GM18520 (cell line): ENCODE results near the gene ERC1.

Source experiments
- ATAC-seq: cut with Tn5 transposase; IDR thresholded peaks from one replicate; pipeline ENCODE4 v1.9.1; 2021; ENCODE audit not compliant: unreplicated experiment

Gene ERC1

DNA sequence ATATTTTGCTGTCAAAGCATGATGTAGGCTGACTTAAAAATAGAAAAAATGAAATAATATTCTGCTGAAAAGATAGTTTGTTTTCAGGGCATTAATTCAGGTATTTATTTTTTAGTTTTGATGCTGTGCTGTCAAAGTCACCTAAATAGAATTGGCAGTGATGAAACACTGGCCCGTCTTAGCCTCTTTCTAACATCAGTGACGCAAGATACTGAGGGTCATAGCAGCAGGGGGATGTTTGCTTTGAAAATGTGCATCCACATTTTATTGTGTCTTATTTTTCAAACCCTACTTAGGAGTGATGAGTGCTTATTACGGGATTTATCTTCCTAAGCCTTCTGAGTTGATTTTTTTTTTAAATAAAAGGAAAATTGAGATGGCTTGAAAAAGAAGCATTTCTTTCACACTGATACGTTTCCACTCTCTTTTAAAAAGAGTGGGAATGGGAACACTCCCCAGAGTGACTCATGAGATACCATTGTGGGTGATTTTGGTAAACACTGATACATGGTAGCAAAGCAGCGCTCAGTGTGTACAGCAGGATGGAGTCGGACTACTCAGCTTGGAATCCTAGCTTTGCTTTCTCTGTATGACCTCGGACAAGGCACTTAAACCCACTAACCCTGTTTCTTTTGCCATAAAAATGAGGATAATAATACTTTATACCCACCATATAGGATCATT is 290.8 kb downstream of the ERC1 start:
- ATAC-seq, result no peak

GRCh38 chr12:1282670-1283315 is 291.8 kb downstream of the ERC1 start:
- no peak for ATAC-seq

GRCh38 chr12:1283316-1283715 is 292.3 kb downstream of the ERC1 start:
- no peak for ATAC-seq

DNA sequence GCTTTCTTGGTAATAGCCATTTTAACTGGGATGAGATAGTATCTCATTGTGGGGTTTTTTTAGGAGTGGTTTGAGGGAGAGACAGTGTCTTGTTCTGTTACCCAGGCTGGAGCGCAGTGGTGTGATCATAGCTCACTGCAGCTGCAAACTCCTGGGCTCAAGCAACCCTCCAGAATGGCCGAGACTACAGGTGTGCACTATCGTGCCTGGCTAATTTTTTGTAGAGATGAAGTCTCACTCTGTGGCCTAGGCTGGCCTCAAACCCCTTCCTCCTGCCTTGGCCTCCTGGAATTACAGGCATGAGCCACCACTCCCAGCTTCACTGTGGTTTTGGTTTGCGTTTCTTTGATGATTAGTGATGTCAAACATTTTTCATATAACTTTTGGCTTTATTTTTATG is 293.6 kb downstream of the ERC1 start:
- ATAC-seq, result no peak

- ATAC-seq, result no peak
These were observed 296.5 kb downstream of the ERC1 start for GRCh38 chr12:1287446-1287975.

DNA sequence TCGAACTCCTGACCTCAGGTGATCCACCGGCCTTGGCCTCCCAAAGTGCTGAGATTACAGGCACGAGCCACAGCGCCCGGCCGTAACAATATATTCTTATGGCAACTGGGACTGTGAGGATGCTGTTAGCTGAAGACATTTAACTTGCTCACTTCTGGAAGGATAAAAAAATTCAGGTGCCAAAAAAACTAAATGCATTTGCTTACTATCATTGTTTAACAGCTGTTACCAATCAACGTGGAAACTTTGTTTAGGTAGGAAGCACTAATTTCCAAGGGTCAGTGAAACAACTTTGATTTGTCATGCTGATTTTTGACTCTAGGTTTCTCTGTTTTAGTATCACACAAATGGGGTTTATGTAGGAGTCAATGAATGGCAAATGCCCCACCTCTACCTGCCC is 297.3 kb downstream of the ERC1 start:
- no peak for ATAC-seq

DNA sequence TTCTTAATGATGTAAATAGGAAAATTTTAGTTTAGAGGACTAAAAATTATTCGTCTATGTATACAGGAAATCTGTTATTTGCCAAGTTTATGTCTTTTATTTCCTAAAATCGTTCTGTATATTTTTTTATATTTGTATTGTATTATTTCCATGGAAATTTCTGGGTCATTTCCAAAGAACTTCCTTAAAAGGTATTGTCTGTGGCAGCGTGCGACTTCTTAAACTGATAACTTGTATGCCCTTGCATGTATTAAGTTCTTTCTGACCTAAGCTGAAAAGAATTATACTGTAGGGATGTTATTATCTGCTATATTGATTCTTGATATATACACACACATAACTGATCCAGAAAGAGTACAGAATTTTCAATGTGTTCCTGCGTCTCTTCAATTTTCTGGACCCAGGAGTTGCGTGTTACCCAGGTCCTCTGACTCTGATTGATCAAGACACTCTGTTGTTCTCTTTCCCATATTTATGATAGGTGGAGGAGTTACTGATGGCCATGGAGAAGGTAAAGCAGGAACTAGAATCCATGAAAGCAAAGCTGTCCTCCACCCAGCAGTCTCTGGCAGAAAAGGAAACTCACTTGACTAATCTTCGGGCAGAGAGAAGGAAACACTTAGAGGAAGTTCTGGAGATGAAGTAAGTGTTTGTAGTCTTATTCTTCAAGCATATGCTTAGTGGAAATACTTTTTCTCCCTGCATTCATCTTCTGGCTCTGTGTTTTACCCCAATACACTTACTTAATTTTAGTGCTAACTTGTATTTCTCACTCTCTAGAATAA is 298.5 kb downstream of the ERC1 start:
- no peak for ATAC-seq

GRCh38 chr12:1290716-1291115 is 299.7 kb downstream of the ERC1 start:
- ATAC-seq, result no peak

GRCh38 chr12:1291601-1292332 is 300.7 kb downstream of the ERC1 start:
- ATAC-seq, result no peak

DNA sequence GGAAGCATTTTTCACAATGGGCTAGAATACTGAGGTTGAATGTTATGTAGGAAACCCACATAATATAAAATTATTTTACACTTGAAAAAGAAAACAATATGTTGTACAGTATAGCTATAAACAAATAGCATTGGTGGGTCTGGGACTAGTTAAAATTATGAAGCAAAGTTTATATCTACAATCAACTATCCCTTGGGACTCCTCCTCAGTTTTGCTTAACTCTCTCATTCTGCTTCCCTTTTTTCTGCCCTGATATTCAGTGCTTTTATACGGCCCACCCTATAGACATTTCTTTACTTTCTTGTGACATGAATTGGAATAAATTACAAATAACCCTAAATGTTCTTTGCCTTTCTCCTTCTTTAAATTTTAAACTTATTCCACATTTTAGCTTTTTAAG is 302.9 kb downstream of the ERC1 start:
- ATAC-seq, result no peak

DNA sequence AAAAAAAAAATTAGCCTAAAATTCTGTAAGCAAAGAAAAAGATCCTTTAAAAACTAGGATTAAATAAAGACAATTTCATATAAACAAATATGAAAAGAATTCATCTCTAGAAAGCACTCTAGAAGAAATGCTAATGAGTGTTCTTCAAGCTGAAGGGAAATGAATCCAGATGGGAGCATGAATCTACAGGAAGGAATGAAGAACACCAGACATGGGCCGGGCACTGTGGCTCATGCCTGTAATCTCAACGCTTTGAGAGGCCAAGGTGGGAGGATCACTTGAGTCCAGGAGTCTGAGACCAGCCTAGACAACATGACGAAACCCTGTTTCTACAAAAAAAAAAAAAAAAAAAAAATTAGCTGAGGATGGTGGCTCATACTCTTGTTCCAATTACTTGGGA is 306.2 kb downstream of the ERC1 start:
- ATAC-seq, result no peak

DNA sequence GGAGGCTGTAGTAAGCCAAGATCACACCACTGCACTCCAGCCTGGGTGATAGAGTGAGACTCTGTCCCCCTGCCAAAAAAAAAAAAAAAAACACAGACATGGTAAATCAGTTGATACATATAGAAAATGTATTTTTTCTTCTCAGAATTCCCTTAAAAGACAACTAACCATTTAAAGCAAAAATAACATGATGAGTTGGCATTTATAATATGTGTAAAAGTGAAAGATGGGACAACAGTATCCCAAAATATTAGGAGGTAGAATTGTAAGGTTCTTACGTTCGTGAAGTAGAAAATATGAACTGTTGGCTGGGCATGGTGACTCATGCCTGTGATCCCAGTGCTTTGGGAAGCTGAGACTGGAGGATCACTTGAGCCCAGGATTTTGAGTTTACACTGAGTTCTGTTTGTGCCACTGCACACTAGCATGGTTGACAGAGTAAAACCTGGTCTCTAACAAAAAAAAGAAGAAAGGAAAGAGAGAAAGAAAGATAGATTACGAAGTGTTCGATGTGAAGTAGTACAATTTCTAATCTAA is 306.7 kb downstream of the ERC1 start:
- ATAC-seq, result no peak

DNA sequence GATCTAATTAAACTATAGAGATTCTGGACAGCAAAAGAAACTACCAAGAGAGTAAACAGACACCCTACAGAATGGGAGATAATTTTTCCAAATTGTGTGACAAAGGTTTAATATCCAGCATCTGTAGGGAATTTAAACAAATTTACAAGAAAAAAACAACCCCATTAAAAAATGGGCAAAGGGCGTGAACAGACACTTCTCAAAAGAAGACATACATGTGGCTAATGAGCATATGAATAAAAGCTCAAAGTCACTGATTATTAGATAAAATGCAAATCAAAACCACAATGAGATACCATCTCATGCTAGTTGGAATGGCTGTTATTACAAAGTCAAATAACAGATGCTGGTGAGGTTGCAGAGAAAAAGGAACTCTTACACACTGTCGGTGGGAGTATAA is 309.4 kb downstream of the ERC1 start:
- no peak for ATAC-seq

GRCh38 chr12:1302201-1302870 is 311.3 kb downstream of the ERC1 start:
- ATAC-seq, result no peak

DNA sequence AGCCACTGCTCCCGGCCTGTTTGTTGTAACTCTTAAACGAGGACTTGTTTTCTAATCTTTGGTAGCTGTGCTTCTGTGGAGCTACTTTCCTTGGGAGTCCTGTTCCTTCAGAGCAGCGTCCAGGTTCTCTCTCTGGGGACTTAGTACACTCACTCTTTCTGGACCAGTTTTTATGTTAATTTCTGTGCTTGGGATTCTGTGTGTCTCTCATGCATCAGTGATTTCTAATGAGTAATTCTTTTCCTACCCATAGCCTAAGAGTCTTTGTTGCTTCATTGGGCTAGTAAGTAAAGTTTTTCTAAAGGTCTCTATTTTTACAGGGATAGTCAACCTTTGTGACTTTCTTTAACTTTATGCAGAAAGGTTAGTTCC is 314.0 kb downstream of the ERC1 start:
- no peak for ATAC-seq

DNA sequence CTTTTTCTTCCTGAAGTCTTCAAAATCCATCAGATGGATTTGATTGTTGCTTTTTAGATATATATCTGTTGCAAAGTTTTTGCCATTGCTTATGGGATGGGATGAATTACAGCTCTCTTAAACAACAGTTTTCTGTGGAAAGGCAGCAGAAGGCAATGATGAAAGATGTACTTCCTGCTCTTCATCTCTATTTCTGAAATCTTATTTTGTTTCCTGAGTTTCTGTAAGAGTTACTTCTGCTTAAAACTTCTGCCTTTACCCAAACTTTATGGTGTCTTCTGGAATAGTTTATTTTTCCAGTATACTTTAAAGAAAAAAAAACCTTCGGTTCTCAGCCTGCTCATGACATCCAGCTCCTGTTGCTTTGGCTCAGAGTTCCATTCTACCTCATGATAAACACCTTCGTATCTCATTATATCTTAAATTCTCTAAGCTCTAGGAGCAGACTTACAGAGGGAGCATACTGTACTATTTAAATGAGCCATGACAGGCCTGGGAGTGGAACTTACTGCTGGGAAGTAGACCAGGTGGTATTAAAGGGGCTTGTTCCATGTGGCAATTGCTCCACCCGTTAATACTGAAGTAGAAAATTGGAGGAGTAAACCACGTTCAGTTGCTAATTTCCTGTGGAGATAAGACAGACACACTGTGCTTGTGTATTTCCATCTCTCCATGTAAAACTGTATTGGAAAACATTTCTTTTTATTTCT is 314.9 kb downstream of the ERC1 start:
- ATAC-seq, result no peak

- no peak for ATAC-seq
These were observed 315.8 kb downstream of the ERC1 start for GRCh38 chr12:1306817-1307216.

DNA sequence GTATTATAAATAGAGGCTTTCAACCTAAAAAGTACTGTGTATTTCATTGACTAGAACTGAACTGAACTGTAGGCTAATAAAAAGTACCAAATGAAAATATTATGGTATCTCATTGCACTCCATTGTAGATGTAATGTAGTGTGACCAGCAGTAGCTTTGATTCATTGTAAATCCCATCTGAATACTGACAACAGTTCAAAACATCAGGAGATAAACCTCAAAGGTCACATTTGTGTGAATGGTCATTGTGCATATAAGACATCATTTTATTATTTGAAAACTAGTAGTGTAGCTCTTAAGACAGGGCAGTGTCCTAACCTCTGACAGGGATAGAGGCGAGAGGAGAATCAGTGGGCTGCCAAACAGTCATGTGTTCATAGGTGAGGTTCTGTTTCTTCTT is 316.8 kb downstream of the ERC1 start:
- ATAC-seq, result no peak

GRCh38 chr12:1309613-1310012 is 318.6 kb downstream of the ERC1 start:
- ATAC-seq, result no peak

- ATAC-seq, result no peak
These were observed 319.6 kb downstream of the ERC1 start for GRCh38 chr12:1310653-1311052.
